BE2C (cell line): ENCODE data around the gene SLC35F3. TPM values are rescaled to one million over a fixed set of nuclear protein-coding genes. Genes with fewer than 3 reads are reported as not detected.

Experiments used
- DNase-seq: peaks from one replicate; pipeline ENCODE4 v3.0.0-alpha.2; 2020
- H3K27me3 ChIP-seq: fragments of 250-450 bp; sonication (Bioruptor Pico); 2 replicates; pipeline ENCODE4 v1.5.1; 2020; ENCODE audit warnings: mild to moderate bottlenecking
- H3K36me3 ChIP-seq: fragments of 250-450 bp; sonication (Bioruptor Pico); 2 replicates; pipeline ENCODE4 v1.5.1; 2020; ENCODE audit warnings: mild to moderate bottlenecking
- H3K4me1 ChIP-seq: fragments of 250-450 bp; sonication (Bioruptor Pico); 2 replicates; pipeline ENCODE4 v1.5.1; 2020
- H3K4me3 ChIP-seq: 2 replicates; pipeline ENCODE4 v1.5.1; 2011; ENCODE audit warnings: low read depth, low read length
- H3K9me3 ChIP-seq: fragments of 250-450 bp; sonication (Bioruptor Pico); 2 replicates; pipeline ENCODE4 v1.5.1; 2020
- CTCF ChIP-seq: IDR thresholded peaks from 2 replicates; pipeline ENCODE4 v1.5.1; 2012; ENCODE audit warnings: mild to moderate bottlenecking, low read depth, low read length
- polyA plus RNA-seq: library from polyadenylated mRNA; unstranded; fragments of >200 nt; gene quantifications from one replicate; pipeline ENCODE4 v1.2.1, GENCODE V29; 2012; ENCODE audit warnings: low read depth, missing spikeins; ENCODE audit not compliant: insufficient read length, insufficient read depth

Gene SLC35F3
- not detected for polyA plus RNA-seq

- Histone ChIP-seq H3K4me3 (no peak within 1 kb of the TSS), H3K27me3 (peaks cover 43% of the 10 kb centered on the region), H3K9me3 (no peaks in the 10 kb centered on the region), H3K4me1 (no peaks in the 10 kb centered on the region), H3K36me3 (no peaks in the 10 kb centered on the region)
- TF ChIP-seq CTCF: no peak
- DNase-seq: peak; percentile 55
These were observed at the start of gene SLC35F3 for GRCh38 chr1:233904633-233905415. SLC35F3 (plus strand) TSS chr1:233904676.

- Histone ChIP-seq H3K27me3 (no peaks in the 10 kb centered on the region), H3K9me3 (no peaks in the 10 kb centered on the region), H3K4me1 (no peaks in the 10 kb centered on the region), H3K4me3 (no peak overlapping the region), H3K36me3 (no peaks in the 10 kb centered on the region)
- TF ChIP-seq CTCF: no peak
- DNase-seq: no peak
These were observed 45.0 kb upstream of the SLC35F3 start for GRCh38 chr1:233859446-233859845.

GRCh38 chr1:233863901-233864545 is 40.5 kb upstream of the SLC35F3 start:
- TF ChIP-seq CTCF: no peak
- Histone ChIP-seq H3K36me3 (no peaks in the 10 kb centered on the region), H3K4me3 (no peak overlapping the region)

GRCh38 chr1:233864578-233864977 is 39.9 kb upstream of the SLC35F3 start:
- DNase-seq: no peak
- Histone ChIP-seq H3K4me1 (no peaks in the 10 kb centered on the region), H3K4me3 (no peak overlapping the region), H3K9me3 (no peaks in the 10 kb centered on the region), H3K36me3 (no peaks in the 10 kb centered on the region), H3K27me3 (no peaks in the 10 kb centered on the region)
- TF ChIP-seq CTCF: no peak

More at GRCh38 chr1:233863901-233864545, 40.5 kb upstream of the SLC35F3 start:
- H3K9me3 ChIP-seq: no peaks in the 10 kb centered on the region
- H3K27me3 ChIP-seq: no peaks in the 10 kb centered on the region
- H3K4me1 ChIP-seq: no peaks in the 10 kb centered on the region
- DNase-seq: no peak

- no peaks in the 10 kb centered on the region for H3K4me1 ChIP-seq
- TF ChIP-seq CTCF: no peak
- no peaks in the 10 kb centered on the region for H3K9me3 ChIP-seq
- no peak for DNase-seq
- no peaks in the 10 kb centered on the region for H3K27me3 ChIP-seq
- H3K4me3 ChIP-seq: no peak overlapping the region
- no peaks in the 10 kb centered on the region for H3K36me3 ChIP-seq
These were observed 39.3 kb upstream of the SLC35F3 start for GRCh38 chr1:233865216-233865615.

GRCh38 chr1:233865902-233866301 is 38.6 kb upstream of the SLC35F3 start:
- H3K9me3 ChIP-seq: no peaks in the 10 kb centered on the region
- H3K4me3 ChIP-seq: no peak overlapping the region
- DNase-seq: no peak
- H3K4me1 ChIP-seq: no peaks in the 10 kb centered on the region
- no peaks in the 10 kb centered on the region for H3K27me3 ChIP-seq
- no peaks in the 10 kb centered on the region for H3K36me3 ChIP-seq
- TF ChIP-seq CTCF: no peak
